Sigmoid colon (tissue), 7 donors: ENCODE results near the gene ITGB8. TPM values are rescaled to one million over a fixed set of nuclear protein-coding genes. Genes with fewer than 3 reads are reported as not detected.

Experiments used
- DNase-seq: peaks from one replicate; pipeline ENCODE4 v3.0.0-alpha.2; 2019
- H3K27ac ChIP-seq, 4 donors: fragments of 200-600 bp; sonication (generic); one replicate each; pipeline ENCODE4 v1.5.1; 2016 to 2019; ENCODE audit warnings: mild to moderate bottlenecking in 1 of 4
- H3K27me3 ChIP-seq, 3 donors: fragments of 200-600 bp; sonication (generic); one replicate each; pipeline ENCODE4 v1.5.1; 2019; ENCODE audit warnings: mild to moderate bottlenecking in 1 of 3
- H3K36me3 ChIP-seq, 4 donors: fragments of 200-600 bp; sonication (generic); one replicate each; pipeline ENCODE4 v1.5.1; 2016 to 2019
- H3K4me1 ChIP-seq, 4 donors: fragments of 200-600 bp; sonication (generic); one replicate each; pipeline ENCODE4 v1.5.1; 2017 to 2019
- H3K4me3 ChIP-seq, 4 donors: fragments of 200-600 bp; sonication (generic); one replicate each; pipeline ENCODE4 v1.5.1; 2017 to 2019; ENCODE audit warnings: mild to moderate bottlenecking in 2 of 4, moderate library complexity in 1 of 4
- H3K9me3 ChIP-seq, 4 donors: fragments of 200-600 bp in 3 of 4; sonication (generic) in 3 of 4; one replicate each; pipeline versions ENCODE4 v1.5.1 to v1.6.1; 2013 to 2019
- CTCF ChIP-seq, 4 experiments: fragments of 450-650 bp in 3 of 4; fragments of 200-600 bp in 1 of 4; IDR thresholded peaks; one replicate each; pipeline ENCODE4 v1.5.1; 2016 to 2019; ENCODE audit warnings: antibody characterized with exemption in 4 of 4, mild to moderate bottlenecking in 3 of 4, moderate library complexity in 2 of 4
- EP300 ChIP-seq, 4 donors: sonication (generic); formaldehyde crosslinking; IDR thresholded peaks; one replicate each; pipeline ENCODE4 v1.6.1; 2017; ENCODE audit warnings: antibody characterized with exemption in 4 of 4
- POLR2A ChIP-seq, 2 donors: fragments of 450-650 bp; IDR thresholded peaks; one replicate each; pipeline ENCODE4 v1.6.1; 2016; ENCODE audit warnings: antibody characterized with exemption in 2 of 2, mild to moderate bottlenecking in 2 of 2, moderate library complexity in 2 of 2
- POLR2AphosphoS5 ChIP-seq, 4 donors: sonication (generic); formaldehyde crosslinking; IDR thresholded peaks; one replicate each; pipeline ENCODE4 v1.6.1; 2017; ENCODE audit warnings: antibody characterized with exemption in 4 of 4
- WGBS, 2 donors: extraction: QIAGEN DNeasy Blood & Tissue Kit; methylation state at CpG; one replicate each; pipeline ENCODE4 v1.1.7; 2013; 5-methylcytosine and 5-hydroxymethylcytosine counted together
- intact Hi-C: fragments of 100-400 bp; cut with DNase I; formaldehyde crosslinking; loops from one replicate; pipeline ENCODE4 v1.15.1; 2023
- polyA plus RNA-seq, 3 donors: library from polyadenylated mRNA; stranded (reverse); fragments of 200-250 nt; gene quantifications; one replicate each; pipeline ENCODE4 v1.2.3, GENCODE V29; 2013
- total RNA-seq, 4 donors: library from RNA; depleted of rRNA; stranded (reverse); fragments of >200 nt; gene quantifications; one replicate each; pipeline ENCODE4 v1.1.0, GENCODE V29; 2016
- donor health status: healthy with polysubstance abuse.
- donor health status: Bipolar disorder and iron deficiency.
- donor health status: healthy.

The ITGB8 gene
- total and polyA plus RNA-seq, 7 donors, result 0.23 to 22.4 (median 9.0) TPM

- H3K27me3 ChIP-seq, result no peaks in the 10 kb centered on the region
- intact Hi-C loops, result loop anchor here (5.0 kb wide), 1 partner anchor 76 kb away; the partner anchor contains the start of gene ITGB8
- peaks cover 0 to 11% (median 0%) of the 10 kb centered on the region in 4 donors for H3K36me3 ChIP-seq
- H3K4me3 ChIP-seq, result no peak overlapping the region
- peak overlapping the region in 2 of 4 donors; percentile 15 to 56 for H3K27ac ChIP-seq
- DNase-seq, result peak; percentile 63
- H3K4me1 ChIP-seq, result peaks cover 0 to 26% (median 12%) of the 10 kb centered on the region in 4 donors
- no peaks in the 10 kb centered on the region for H3K9me3 ChIP-seq
- WGBS, 2 donors, result 70 to 81% methylated on average over 5 of the region's 5 CpGs
- TF ChIP-seq CTCF (IDR thresholded peaks at IDR 0.05), result no peak
- TF ChIP-seq POLR2AphosphoS5 (IDR thresholded peaks at IDR 0.05), result peak in 1 of 4 donors; percentile 43
Measured at GRCh38 chr7:20407585-20408466, 77.1 kb downstream of the ITGB8 start.

GRCh38 chr7:20408467-20408826 is 77.7 kb downstream of the ITGB8 start:
- TF ChIP-seq POLR2A (IDR thresholded peaks at IDR 0.05) (no peak), POLR2AphosphoS5 (IDR thresholded peaks at IDR 0.05) (no peak), EP300 (IDR thresholded peaks at IDR 0.05) (no peak), CTCF (IDR thresholded peaks at IDR 0.05) (no peak)
- Histone ChIP-seq H3K27me3 (no peaks in the 10 kb centered on the region), H3K27ac (peak overlapping the region in 2 of 4 donors; percentile 15 to 56), H3K4me3 (no peak overlapping the region), H3K9me3 (no peaks in the 10 kb centered on the region), H3K36me3 (peaks cover 0 to 11% (median 0%) of the 10 kb centered on the region in 4 donors), H3K4me1 (peaks cover 0 to 26% (median 12%) of the 10 kb centered on the region in 4 donors)
- intact Hi-C loops, result loop anchor here (5.0 kb wide), 1 partner anchor 76 kb away; the partner anchor contains the start of gene ITGB8
- DNase-seq, result no peak
- 86 to 88% methylated on average over 2 of the region's 2 CpGs for WGBS, 2 donors

GRCh38 chr7:20409961-20410360 is 79.3 kb downstream of the ITGB8 start:
- WGBS, 2 donors, result 91 to 96% methylated on average over 5 of the region's 5 CpGs
- intact Hi-C loops, result loop anchor here (5.0 kb wide), 1 partner anchor 78 kb away; the partner anchor contains the start of gene ITGB8

GRCh38 chr7:20411372-20411771 is 80.7 kb downstream of the ITGB8 start:
- Histone ChIP-seq H3K4me3 (no peak overlapping the region), H3K36me3 (peaks cover 0 to 11% (median 0%) of the 10 kb centered on the region in 4 donors), H3K4me1 (peaks cover 0 to 26% (median 12%) of the 10 kb centered on the region in 4 donors), H3K27ac (no peak overlapping the region), H3K9me3 (no peaks in the 10 kb centered on the region), H3K27me3 (no peaks in the 10 kb centered on the region)
- TF ChIP-seq POLR2AphosphoS5 (IDR thresholded peaks at IDR 0.05), result no peak
- TF ChIP-seq POLR2A (IDR thresholded peaks at IDR 0.05), result no peak
- no peak for TF ChIP-seq EP300 (IDR thresholded peaks at IDR 0.05)
- no peak for TF ChIP-seq CTCF (IDR thresholded peaks at IDR 0.05)
- intact Hi-C loops, result no loop called here
- 92 to 97% methylated on average over 2 of the region's 2 CpGs for WGBS, 2 donors
- no peak for DNase-seq

More at GRCh38 chr7:20409961-20410360, 79.3 kb downstream of the ITGB8 start:
- peaks cover 0 to 26% (median 12%) of the 10 kb centered on the region in 4 donors for H3K4me1 ChIP-seq
- no peak overlapping the region for H3K4me3 ChIP-seq
- DNase-seq, result no peak
- H3K27ac ChIP-seq, result no peak overlapping the region
- no peaks in the 10 kb centered on the region for H3K27me3 ChIP-seq
- no peaks in the 10 kb centered on the region for H3K9me3 ChIP-seq
- peaks cover 0 to 11% (median 0%) of the 10 kb centered on the region in 4 donors for H3K36me3 ChIP-seq
- TF ChIP-seq POLR2AphosphoS5 (IDR thresholded peaks at IDR 0.05) (no peak), EP300 (IDR thresholded peaks at IDR 0.05) (no peak), CTCF (IDR thresholded peaks at IDR 0.05) (no peak), POLR2A (IDR thresholded peaks at IDR 0.05) (no peak)
